Activated T-cell treated with anti-CD3 and anti-CD28 coated beads, Interleukin-2, amount 50 U/mL, for 4 hours (primary cell): ENCODE data around the gene AKAP8L. TPM values are rescaled to one million over a fixed set of nuclear protein-coding genes. Genes with fewer than 3 reads are reported as not detected.
"Not testable (repeated sequence)": the region's sequence is repeated elsewhere in the genome, so short reads cannot be mapped to it uniquely, and the experiment has no call there.

Experiments
- ATAC-seq, 2 donors: fragments of 200-7000 bp; cut with Tn5 transposase; one replicate each; pipeline ENCODE4 v1.10.0; 2021
- DNase-seq: peaks from one replicate; pipeline ENCODE4 v3.0.0-alpha.2; 2020
- H3K27me3 Mint-ChIP-seq: one replicate; pipeline ENCODE4 v1.8.0; 2021; ENCODE audit warnings: low read depth, mixed read lengths
- H3K36me3 Mint-ChIP-seq: one replicate; pipeline ENCODE4 v1.8.0; 2022; ENCODE audit warnings: mixed read lengths; ENCODE audit not compliant: insufficient read depth
- H3K4me1 Mint-ChIP-seq: one replicate; pipeline ENCODE4 v1.8.0; 2021; ENCODE audit warnings: low read depth, mixed read lengths
- H3K4me3 Mint-ChIP-seq: one replicate; pipeline ENCODE4 v1.8.0; 2021; ENCODE audit warnings: mild to moderate bottlenecking, moderate library complexity, mixed read lengths
- H3K9me3 Mint-ChIP-seq: one replicate; pipeline ENCODE4 v1.8.0; 2021; ENCODE audit warnings: mixed read lengths
- total RNA-seq, 3 donors: library from RNA; stranded (reverse); gene quantifications; one replicate each; pipeline ENCODE4 v1.2.1, GENCODE V29; 2021

AKAP8L gene
- total RNA-seq, 3 donors from 2014 or later: 65.3 to 67.6 (median 65.5) TPM

GRCh38 chr19:15378534-15379082, 40.2 kb downstream of the AKAP8L start:
- ATAC-seq (peak; percentile 11 to 12), DNase-seq (peak; percentile 36)

GRCh38 chr19:15374796-15375440, 43.9 kb downstream of the AKAP8L start:
- H3K4me3 Mint-ChIP-seq: no peak overlapping the region
- DNase-seq (no peak), ATAC-seq (no peak)
- peaks cover 32% of the 10 kb centered on the region for H3K4me1 Mint-ChIP-seq
- no peaks in the 10 kb centered on the region for H3K27me3 Mint-ChIP-seq
- peaks cover 17% of the 10 kb centered on the region for H3K36me3 Mint-ChIP-seq
- H3K9me3 Mint-ChIP-seq: no peaks in the 10 kb centered on the region

More at GRCh38 chr19:15378534-15379082, 40.2 kb downstream of the AKAP8L start:
- Mint-ChIP-seq H3K36me3 (no peaks in the 10 kb centered on the region), H3K4me3 (peak overlapping the region; percentile 99), H3K27me3 (no peaks in the 10 kb centered on the region), H3K9me3 (no peaks in the 10 kb centered on the region), H3K4me1 (peaks cover 46% of the 10 kb centered on the region)

- H3K4me3 Mint-ChIP-seq: no peak overlapping the region
- H3K9me3 Mint-ChIP-seq: no peaks in the 10 kb centered on the region
- H3K27me3 Mint-ChIP-seq: no peaks in the 10 kb centered on the region
- peaks cover 32% of the 10 kb centered on the region for H3K4me1 Mint-ChIP-seq
- ATAC-seq (no peak), DNase-seq (no peak)
- H3K36me3 Mint-ChIP-seq: peaks cover 17% of the 10 kb centered on the region
Observed at GRCh38 chr19:15374105-15374651, 44.6 kb downstream of the AKAP8L start.

- ATAC-seq: no peak
- Mint-ChIP-seq H3K9me3 (no peaks in the 10 kb centered on the region), H3K4me3 (no peak overlapping the region), H3K4me1 (peaks cover 32% of the 10 kb centered on the region), H3K27me3 (no peaks in the 10 kb centered on the region), H3K36me3 (peaks cover 19% of the 10 kb centered on the region)
- no peak for DNase-seq
Observed at GRCh38 chr19:15373644-15374043, 45.1 kb downstream of the AKAP8L start.

- peaks cover 26% of the 10 kb centered on the region for H3K4me1 Mint-ChIP-seq
- no peak for DNase-seq
- H3K27me3 Mint-ChIP-seq: no peaks in the 10 kb centered on the region
- no peak for ATAC-seq
- peaks cover 21% of the 10 kb centered on the region for H3K36me3 Mint-ChIP-seq
- H3K9me3 Mint-ChIP-seq: no peaks in the 10 kb centered on the region
- H3K4me3 Mint-ChIP-seq: no peak overlapping the region
Observed at GRCh38 chr19:15372891-15373301, 45.9 kb downstream of the AKAP8L start.

- Mint-ChIP-seq H3K4me1 (peaks cover 22% of the 10 kb centered on the region), H3K9me3 (no peaks in the 10 kb centered on the region), H3K27me3 (no peaks in the 10 kb centered on the region), H3K4me3 (no peak overlapping the region), H3K36me3 (peaks cover 23% of the 10 kb centered on the region)
- DNase-seq (no peak), ATAC-seq (peak in 1 of 2 donors; percentile 22)
Observed at GRCh38 chr19:15372470-15372869, 46.3 kb downstream of the AKAP8L start.

GRCh38 chr19:15371786-15372380, 46.9 kb downstream of the AKAP8L start:
- peaks cover 23% of the 10 kb centered on the region for H3K36me3 Mint-ChIP-seq
- peaks cover 16% of the 10 kb centered on the region for H3K4me1 Mint-ChIP-seq
- ATAC-seq: no peak
- H3K4me3 Mint-ChIP-seq: no peak overlapping the region
- DNase-seq: no peak
- no peaks in the 10 kb centered on the region for H3K9me3 Mint-ChIP-seq
- H3K27me3 Mint-ChIP-seq: no peaks in the 10 kb centered on the region

- DNase-seq (no peak), ATAC-seq (no peak)
- Mint-ChIP-seq H3K9me3 (no peaks in the 10 kb centered on the region), H3K4me3 (no peak overlapping the region), H3K27me3 (no peaks in the 10 kb centered on the region), H3K4me1 (peaks cover 12% of the 10 kb centered on the region), H3K36me3 (peaks cover 23% of the 10 kb centered on the region)
Observed at GRCh38 chr19:15371119-15371518, 47.7 kb downstream of the AKAP8L start.

GRCh38 chr19:15369594-15369891, 49.2 kb downstream of the AKAP8L start:
- Mint-ChIP-seq H3K9me3 (no peaks in the 10 kb centered on the region), H3K4me3 (no peak overlapping the region), H3K4me1 (peaks cover 3% of the 10 kb centered on the region), H3K27me3 (no peaks in the 10 kb centered on the region), H3K36me3 (peaks cover 23% of the 10 kb centered on the region)
- ATAC-seq: no peak
- no peak for DNase-seq

- Mint-ChIP-seq H3K4me3 (no peak overlapping the region), H3K9me3 (no peaks in the 10 kb centered on the region), H3K4me1 (peaks cover 3% of the 10 kb centered on the region), H3K27me3 (no peaks in the 10 kb centered on the region), H3K36me3 (peaks cover 23% of the 10 kb centered on the region)
- ATAC-seq (no peak), DNase-seq (no peak)
Observed at GRCh38 chr19:15368798-15369593, 49.8 kb downstream of the AKAP8L start.

GRCh38 chr19:15368051-15368632, 50.6 kb downstream of the AKAP8L start:
- peaks cover 23% of the 10 kb centered on the region for H3K36me3 Mint-ChIP-seq
- peaks cover 3% of the 10 kb centered on the region for H3K4me1 Mint-ChIP-seq
- H3K27me3 Mint-ChIP-seq: no peaks in the 10 kb centered on the region
- no peaks in the 10 kb centered on the region for H3K9me3 Mint-ChIP-seq
- ATAC-seq (no peak), DNase-seq (no peak)
- no peak overlapping the region for H3K4me3 Mint-ChIP-seq

- ATAC-seq (no peak), DNase-seq (no peak)
- no peaks in the 10 kb centered on the region for H3K9me3 Mint-ChIP-seq
- H3K36me3 Mint-ChIP-seq: peaks cover 19% of the 10 kb centered on the region
- no peak overlapping the region for H3K4me3 Mint-ChIP-seq
- peaks cover under 1% of the 10 kb centered on the region for H3K4me1 Mint-ChIP-seq
- H3K27me3 Mint-ChIP-seq: no peaks in the 10 kb centered on the region
Observed at GRCh38 chr19:15367439-15367838, 51.3 kb downstream of the AKAP8L start.

- Mint-ChIP-seq H3K4me1 (no peaks in the 10 kb centered on the region), H3K4me3 (no peak overlapping the region), H3K36me3 (peaks cover 21% of the 10 kb centered on the region), H3K27me3 (no peaks in the 10 kb centered on the region), H3K9me3 (no peaks in the 10 kb centered on the region)
- DNase-seq: no peak
- ATAC-seq: no peak
Observed at GRCh38 chr19:15365264-15365663, 53.5 kb downstream of the AKAP8L start.

GRCh38 chr19:15363791-15364190, 55.0 kb downstream of the AKAP8L start:
- not testable (repeated sequence) for H3K9me3 Mint-ChIP-seq, H3K27me3 Mint-ChIP-seq
- peaks cover 26% of the 10 kb centered on the region for H3K36me3 Mint-ChIP-seq

More at GRCh38 chr19:15363791-15364190, 55.0 kb downstream of the AKAP8L start:
- H3K4me3 Mint-ChIP-seq, DNase-seq, H3K4me1 Mint-ChIP-seq, ATAC-seq: not testable (repeated sequence)
